T-helper 2 cell treated with Interferon-gamma antibody and Interleukin-4, amounts not matched to agents 5 μg/mL and 100 μg/mL, for 36 hours (primary cell): Measurements from ENCODE around the gene SNAPC1.
A peak's percentile ranks its signal among the peaks of the same experiment; 100 is the strongest.

ENCODE experiments used
- DNase-seq: peaks from one replicate; pipeline ENCODE4 v3.0.0; 2021; ENCODE audit warnings: low spot score
- H3K27ac Mint-ChIP-seq: one replicate; pipeline ENCODE4 v1.8.0; 2021; ENCODE audit warnings: mild to moderate bottlenecking, mixed read lengths
- H3K27me3 Mint-ChIP-seq: one replicate; pipeline ENCODE4 v1.8.0; 2021; ENCODE audit warnings: low read depth, mixed read lengths
- H3K36me3 Mint-ChIP-seq: one replicate; pipeline ENCODE4 v1.8.0; 2021; ENCODE audit warnings: low read depth, mixed read lengths
- H3K4me1 Mint-ChIP-seq: one replicate; pipeline ENCODE4 v1.8.0; 2021; ENCODE audit warnings: low read depth, mixed read lengths
- H3K4me3 Mint-ChIP-seq: one replicate; pipeline ENCODE4 v1.8.0; 2022; ENCODE audit warnings: mild to moderate bottlenecking, moderate library complexity, mixed read lengths
- H3K9me3 Mint-ChIP-seq: one replicate; pipeline ENCODE4 v1.8.0; 2021; ENCODE audit warnings: mixed read lengths

SNAPC1 gene

GRCh38 chr14:61805451-61805850 is 43.2 kb downstream of the SNAPC1 start:
- Mint-ChIP-seq H3K36me3 (no peaks in the 10 kb centered on the region), H3K27me3 (peaks cover 27% of the 10 kb centered on the region), H3K27ac (no peak overlapping the region), H3K4me1 (peaks cover 8% of the 10 kb centered on the region), H3K9me3 (no peaks in the 10 kb centered on the region), H3K4me3 (no peak overlapping the region)
- DNase-seq: no peak

GRCh38 chr14:61811882-61812346 is 49.7 kb downstream of the SNAPC1 start:
- H3K36me3 Mint-ChIP-seq: peaks cover 3% of the 10 kb centered on the region
- H3K27ac Mint-ChIP-seq: no peak overlapping the region
- H3K9me3 Mint-ChIP-seq: no peaks in the 10 kb centered on the region
- peak overlapping the region; percentile 85 for H3K4me3 Mint-ChIP-seq
- peaks cover 81% of the 10 kb centered on the region for H3K27me3 Mint-ChIP-seq
- no peak for DNase-seq
- peaks cover 9% of the 10 kb centered on the region for H3K4me1 Mint-ChIP-seq

GRCh38 chr14:61812347-61813095 is 50.3 kb downstream of the SNAPC1 start, which contains the start of gene SYT16:
Gene SYT16, plus strand, starts transcription at chr14:61812703.
- Mint-ChIP-seq H3K9me3 (no peaks in the 10 kb centered on the region), H3K27me3 (peaks cover 82% of the 10 kb centered on the region), H3K27ac (no peak within 1 kb of the TSS), H3K4me3 (peak within 1 kb of the TSS; percentile 85), H3K4me1 (peaks cover 9% of the 10 kb centered on the region), H3K36me3 (peaks cover 3% of the 10 kb centered on the region)
- DNase-seq: no peak

- peak overlapping the region; percentile 71 for H3K4me3 Mint-ChIP-seq
Measured at GRCh38 chr14:61813096-61813606, 50.9 kb downstream of the SNAPC1 start.

GRCh38 chr14:61822458-61822857 is 60.2 kb downstream of the SNAPC1 start:
- no peaks in the 10 kb centered on the region for H3K36me3 Mint-ChIP-seq
- H3K4me1 Mint-ChIP-seq: no peaks in the 10 kb centered on the region
- peaks cover 6% of the 10 kb centered on the region for H3K9me3 Mint-ChIP-seq
- H3K27me3 Mint-ChIP-seq: peaks cover 32% of the 10 kb centered on the region
- DNase-seq: no peak
- H3K27ac Mint-ChIP-seq: no peak overlapping the region
- H3K4me3 Mint-ChIP-seq: no peak overlapping the region

More at GRCh38 chr14:61813096-61813606, 50.9 kb downstream of the SNAPC1 start:
- Mint-ChIP-seq H3K4me1 (peaks cover 9% of the 10 kb centered on the region), H3K27ac (no peak overlapping the region), H3K36me3 (peaks cover 3% of the 10 kb centered on the region), H3K9me3 (no peaks in the 10 kb centered on the region), H3K27me3 (peaks cover 85% of the 10 kb centered on the region)
- no peak for DNase-seq

GRCh38 chr14:61832783-61833182 is 70.6 kb downstream of the SNAPC1 start:
- H3K4me3 Mint-ChIP-seq: no peak overlapping the region
- H3K36me3 Mint-ChIP-seq: no peaks in the 10 kb centered on the region
- peaks cover 7% of the 10 kb centered on the region for H3K27me3 Mint-ChIP-seq
- H3K27ac Mint-ChIP-seq: no peak overlapping the region
- no peak for DNase-seq
- no peaks in the 10 kb centered on the region for H3K9me3 Mint-ChIP-seq
- peaks cover 3% of the 10 kb centered on the region for H3K4me1 Mint-ChIP-seq

GRCh38 chr14:61836184-61836583 is 74.0 kb downstream of the SNAPC1 start:
- Mint-ChIP-seq H3K27ac (no peak overlapping the region), H3K9me3 (no peaks in the 10 kb centered on the region), H3K36me3 (no peaks in the 10 kb centered on the region), H3K4me3 (no peak overlapping the region), H3K4me1 (peaks cover 3% of the 10 kb centered on the region), H3K27me3 (peaks cover 25% of the 10 kb centered on the region)
- no peak for DNase-seq

GRCh38 chr14:61836807-61837206 is 74.6 kb downstream of the SNAPC1 start:
- no peak overlapping the region for H3K4me3 Mint-ChIP-seq
- H3K36me3 Mint-ChIP-seq: no peaks in the 10 kb centered on the region
- peaks cover 3% of the 10 kb centered on the region for H3K4me1 Mint-ChIP-seq
- no peak for DNase-seq
- H3K27ac Mint-ChIP-seq: no peak overlapping the region
- H3K9me3 Mint-ChIP-seq: no peaks in the 10 kb centered on the region
- peaks cover 29% of the 10 kb centered on the region for H3K27me3 Mint-ChIP-seq

- no peak overlapping the region for H3K27ac Mint-ChIP-seq
- peaks cover 31% of the 10 kb centered on the region for H3K27me3 Mint-ChIP-seq
- peak; percentile 59 for DNase-seq
- no peaks in the 10 kb centered on the region for H3K9me3 Mint-ChIP-seq
- H3K36me3 Mint-ChIP-seq: no peaks in the 10 kb centered on the region
- H3K4me3 Mint-ChIP-seq: no peak overlapping the region
- H3K4me1 Mint-ChIP-seq: peaks cover 3% of the 10 kb centered on the region
Measured at GRCh38 chr14:61837336-61838229, 75.4 kb downstream of the SNAPC1 start.

GRCh38 chr14:61838661-61839245 is 76.5 kb downstream of the SNAPC1 start:
- DNase-seq: no peak
- no peaks in the 10 kb centered on the region for H3K9me3 Mint-ChIP-seq
- H3K27me3 Mint-ChIP-seq: peaks cover 37% of the 10 kb centered on the region
- no peak overlapping the region for H3K4me3 Mint-ChIP-seq
- H3K36me3 Mint-ChIP-seq: no peaks in the 10 kb centered on the region
- H3K27ac Mint-ChIP-seq: no peak overlapping the region
- peaks cover 3% of the 10 kb centered on the region for H3K4me1 Mint-ChIP-seq

- Mint-ChIP-seq H3K36me3 (no peaks in the 10 kb centered on the region), H3K4me3 (no peak overlapping the region), H3K9me3 (no peaks in the 10 kb centered on the region), H3K27ac (no peak overlapping the region), H3K4me1 (peaks cover 3% of the 10 kb centered on the region), H3K27me3 (peaks cover 44% of the 10 kb centered on the region)
- DNase-seq: no peak
Measured at GRCh38 chr14:61839507-61839906, 77.3 kb downstream of the SNAPC1 start.

GRCh38 chr14:61841145-61841544 is 78.9 kb downstream of the SNAPC1 start:
- Mint-ChIP-seq H3K27ac (no peak overlapping the region), H3K36me3 (no peaks in the 10 kb centered on the region), H3K9me3 (no peaks in the 10 kb centered on the region), H3K4me1 (peaks cover 3% of the 10 kb centered on the region), H3K4me3 (no peak overlapping the region), H3K27me3 (peaks cover 47% of the 10 kb centered on the region)
- DNase-seq: no peak
